CD4-positive, alpha-beta T cell (primary cell): ENCODE results near the gene PGS1. TPM values are rescaled to one million over a fixed set of nuclear protein-coding genes. Genes with fewer than 3 reads are reported as not detected.
A peak's percentile ranks its signal among the peaks of the same experiment; 100 is the strongest.

Source experiments
- ATAC-seq: fragments of 200-7000 bp; cut with Tn5 transposase; one replicate; pipeline ENCODE4 v1.10.0; 2022; ENCODE audit warnings: mild to moderate bottlenecking; ENCODE audit not compliant: poor library complexity
- CTCF ChIA-PET: fragments of 350-600 bp; sonication (Branson Sonifier 250); formaldehyde crosslinking; loops from one replicate; lab custom pipeline; 2021; ENCODE audit warnings: antibody characterized with exemption, inconsistent platforms; lab: Charles Lee
- POLR2A ChIA-PET: fragments of 350-600 bp; sonication (Branson Sonifier 250); formaldehyde crosslinking; loops from one replicate; lab custom pipeline; 2021; ENCODE audit warnings: antibody characterized with exemption, inconsistent platforms; lab: Charles Lee
- DNase-seq, 14 experiments: peaks; one replicate each; pipeline ENCODE4 v3.0.0-alpha.2; 2013 to 2020; ENCODE audit warnings: mixed read lengths in 2 of 14
- H3K27ac ChIP-seq, 2 donors: one replicate each; pipeline versions ENCODE4 v1.5.1 to v1.7.0; 2013; ENCODE audit warnings: low read length in 2 of 2, low read depth in 1 of 2, mild to moderate bottlenecking in 1 of 2
- H3K27me3 ChIP-seq, 2 experiments: 1 replicate in 1 of 2; 2 replicates in 1 of 2; pipeline versions ENCODE4 v1.6.1 to v1.7.0; 2013; ENCODE audit warnings: low read length in 2 of 2, control low read depth in 1 of 2, mild to moderate bottlenecking in 1 of 2, moderate library complexity in 1 of 2; ENCODE audit not compliant: insufficient read depth in 2 of 2, control insufficient read depth in 1 of 2
- H3K36me3 ChIP-seq: one replicate; pipeline ENCODE4 v1.6.1; 2013; ENCODE audit warnings: low read length, control low read depth; ENCODE audit not compliant: insufficient read depth
- H3K4me1 ChIP-seq: one replicate; pipeline ENCODE4 v1.6.1; 2013; ENCODE audit warnings: low read length, control low read depth; ENCODE audit not compliant: insufficient read depth
- H3K4me3 ChIP-seq: one replicate; pipeline ENCODE4 v1.5.1; 2013; ENCODE audit warnings: mild to moderate bottlenecking, low read length, moderate library complexity
- H3K9me3 ChIP-seq, 2 experiments: 1 replicate in 1 of 2; 2 replicates in 1 of 2; pipeline versions ENCODE4 v1.6.1 to v1.7.0; 2013; ENCODE audit warnings: low read length in 2 of 2, mild to moderate bottlenecking in 2 of 2, control low read depth in 1 of 2, moderate library complexity in 1 of 2; ENCODE audit not compliant: control insufficient read depth in 1 of 2, insufficient read depth in 1 of 2
- H3K27ac Mint-ChIP-seq: one replicate; pipeline ENCODE4 v1.8.0; 2020; ENCODE audit warnings: mixed read lengths
- H3K27me3 Mint-ChIP-seq: one replicate; pipeline ENCODE4 v1.8.0; 2021; ENCODE audit warnings: mixed read lengths
- H3K36me3 Mint-ChIP-seq: one replicate; pipeline ENCODE4 v1.8.0; 2021; ENCODE audit warnings: low read depth, mixed read lengths
- H3K4me1 Mint-ChIP-seq: one replicate; pipeline ENCODE4 v1.8.0; 2021; ENCODE audit warnings: low read depth, mixed read lengths
- H3K4me3 Mint-ChIP-seq: one replicate; pipeline ENCODE4 v1.8.0; 2020; ENCODE audit warnings: mild to moderate bottlenecking, mixed read lengths
- H3K9me3 Mint-ChIP-seq: one replicate; pipeline ENCODE4 v1.8.0; 2020; ENCODE audit warnings: mixed read lengths
- CTCF ChIP-seq: fragments of 200-600 bp; IDR thresholded peaks from one replicate; pipeline ENCODE4 v1.8.0; 2022; ENCODE audit warnings: antibody characterized with exemption, mild to moderate bottlenecking
- intact Hi-C, 2 experiments: fragments of 100-400 bp; cut with DNase I in 1 of 2; cut with micrococcal nuclease in 1 of 2; formaldehyde crosslinking; loops; one replicate each; pipeline versions ENCODE4 v1.15.1 to v1.9.0; 2023 to 2025; cut with DNase I, micrococcal nuclease
- total RNA-seq, 174 experiments: library from RNA in 2 of 174; stranded (reverse) in 2 of 174; gene quantifications; one replicate each; pipeline ENCODE4 v1.2.3 and lab custom pipeline; 2021 to 2026

The PGS1 gene
- total RNA-seq, 2 experiments from 2014 or later, result 40.9 to 45.3 TPM

- Mint-ChIP-seq H3K4me3 (peak overlapping the region; percentile 87), H3K27me3 (no peaks in the 10 kb centered on the region), H3K36me3 (peaks cover 38% of the 10 kb centered on the region), H3K27ac (peak overlapping the region; percentile 97), H3K4me1 (peaks cover 63% of the 10 kb centered on the region), H3K9me3 (no peaks in the 10 kb centered on the region)
- TF ChIP-seq CTCF, result no peak
- DNase-seq, result peak in 2 of 14 experiments; percentile 23 to 33
- peaks cover 76% of the 10 kb centered on the region for H3K4me1 ChIP-seq
- no peaks in the 10 kb centered on the region for H3K9me3 ChIP-seq
- POLR2A ChIA-PET, result interaction anchor here (0.7 to 4.6 kb wide), 4 partner anchors 24 to 43 kb away, joined by 3 to 29 read pairs (median 8); no protein-coding TSS in a partner anchor
- ATAC-seq, result no peak
- no peaks in the 10 kb centered on the region for H3K27me3 ChIP-seq
- H3K27ac ChIP-seq, result peak overlapping the region; percentile 68 to 81
- H3K4me3 ChIP-seq, result peak overlapping the region; percentile 85
- CTCF ChIA-PET, result interaction anchor here (1.1 kb wide), 1 partner anchor 105 kb away, joined by 3 read pairs; no protein-coding TSS in a partner anchor
- H3K36me3 ChIP-seq, result peaks cover 22% of the 10 kb centered on the region
- intact Hi-C loops, result loop anchor here in 1 of 2 experiments (5.0 kb wide), 1 partner anchor 230 kb away; the partner anchor contains the start of gene TMC6
Observed at GRCh38 chr17:78357177-78357586, 21.3 kb upstream of the PGS1 start.

- Mint-ChIP-seq H3K4me1 (peaks cover 65% of the 10 kb centered on the region), H3K27me3 (no peaks in the 10 kb centered on the region), H3K27ac (peak overlapping the region; percentile 97), H3K4me3 (peak overlapping the region; percentile 87), H3K36me3 (peaks cover 38% of the 10 kb centered on the region), H3K9me3 (no peaks in the 10 kb centered on the region)
- peak overlapping the region; percentile 68 to 81 for H3K27ac ChIP-seq
- H3K36me3 ChIP-seq, result peaks cover 22% of the 10 kb centered on the region
- H3K4me3 ChIP-seq, result peak overlapping the region; percentile 85
- intact Hi-C loops, result loop anchor here in 1 of 2 experiments (5.0 kb wide), 1 partner anchor 231 kb away; the partner anchor contains the start of gene TMC6
- ChIA-PET CTCF (interaction anchor here (1.1 kb wide), 1 partner anchor 106 kb away, joined by 3 read pairs; no protein-coding TSS in a partner anchor), POLR2A (interaction anchor here (0.7 to 4.6 kb wide), 7 partner anchors 23 to 230 kb away, joined by 3 to 29 read pairs (median 3); no protein-coding TSS in a partner anchor)
- no peak for ATAC-seq
- no peaks in the 10 kb centered on the region for H3K27me3 ChIP-seq
- DNase-seq, result peak in 1 of 14 experiments; percentile 37
- peaks cover 71% of the 10 kb centered on the region for H3K4me1 ChIP-seq
- no peaks in the 10 kb centered on the region for H3K9me3 ChIP-seq
- TF ChIP-seq CTCF, result no peak
Observed at GRCh38 chr17:78357672-78358537, 20.5 kb upstream of the PGS1 start.

GRCh38 chr17:78358538-78359320, 19.7 kb upstream of the PGS1 start:
- peak overlapping the region; percentile 85 for H3K4me3 ChIP-seq
- peaks cover 38% of the 10 kb centered on the region for H3K36me3 Mint-ChIP-seq
- CTCF ChIA-PET, result no interaction called here
- peaks cover 0 to 2% of the 10 kb centered on the region in 2 experiments for H3K27me3 ChIP-seq
- POLR2A ChIA-PET, result interaction anchor here (1.0 to 4.6 kb wide), 9 partner anchors 23 to 231 kb away, joined by 3 to 29 read pairs (median 4); no protein-coding TSS in a partner anchor
- peak overlapping the region; percentile 68 to 81 for H3K27ac ChIP-seq
- no peak for TF ChIP-seq CTCF
- ATAC-seq, result no peak
- H3K27ac Mint-ChIP-seq, result peak overlapping the region; percentile 97
- H3K4me1 Mint-ChIP-seq, result peaks cover 59% of the 10 kb centered on the region
- peaks cover 63% of the 10 kb centered on the region for H3K4me1 ChIP-seq
- no peaks in the 10 kb centered on the region for H3K27me3 Mint-ChIP-seq
- DNase-seq, result peak in 3 of 14 experiments; percentile 43 to 65 (median 62)
- H3K9me3 Mint-ChIP-seq, result no peaks in the 10 kb centered on the region
- peaks cover 22% of the 10 kb centered on the region for H3K36me3 ChIP-seq
- intact Hi-C loops, result loop anchor here in 1 of 2 experiments (5.0 kb wide), 1 partner anchor 231 kb away; the partner anchor contains the start of gene TMC6
- H3K4me3 Mint-ChIP-seq, result peak overlapping the region; percentile 87
- H3K9me3 ChIP-seq, result no peaks in the 10 kb centered on the region
